ENCODE results near the gene AFF1.
"Not testable (repeated sequence)": the region's sequence is repeated elsewhere in the genome, so short reads cannot be mapped to it uniquely, and the experiment has no call there.

DNA sequence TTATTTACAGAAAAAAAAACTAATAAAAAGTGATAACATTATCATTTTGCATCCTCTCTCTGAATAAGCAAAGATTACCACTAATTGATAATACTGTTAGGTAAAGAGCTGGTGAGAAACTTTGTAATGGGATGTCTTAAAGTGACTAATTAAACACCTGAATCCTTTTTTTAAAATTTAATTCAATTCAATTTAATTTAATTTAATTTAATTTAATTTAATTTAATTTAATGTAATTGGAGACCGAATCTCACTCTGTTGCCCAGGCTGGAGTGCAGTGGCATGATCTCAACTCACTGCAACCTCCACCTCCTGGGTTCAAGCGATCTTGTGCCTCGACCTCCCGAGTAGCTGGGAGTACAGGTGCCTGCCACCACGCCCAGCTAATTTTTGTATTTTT, 51.0 kb downstream of the AFF1 start:
- TF ChIP-seq CTCF, EP300, POLR2AphosphoS5, POLR2A (IDR thresholded peaks at IDR 0.05): not testable (repeated sequence)

Data from gastroesophageal sphincter (tissue), 3 donors.